ENCODE measurements around the gene RNF126.

DNA sequence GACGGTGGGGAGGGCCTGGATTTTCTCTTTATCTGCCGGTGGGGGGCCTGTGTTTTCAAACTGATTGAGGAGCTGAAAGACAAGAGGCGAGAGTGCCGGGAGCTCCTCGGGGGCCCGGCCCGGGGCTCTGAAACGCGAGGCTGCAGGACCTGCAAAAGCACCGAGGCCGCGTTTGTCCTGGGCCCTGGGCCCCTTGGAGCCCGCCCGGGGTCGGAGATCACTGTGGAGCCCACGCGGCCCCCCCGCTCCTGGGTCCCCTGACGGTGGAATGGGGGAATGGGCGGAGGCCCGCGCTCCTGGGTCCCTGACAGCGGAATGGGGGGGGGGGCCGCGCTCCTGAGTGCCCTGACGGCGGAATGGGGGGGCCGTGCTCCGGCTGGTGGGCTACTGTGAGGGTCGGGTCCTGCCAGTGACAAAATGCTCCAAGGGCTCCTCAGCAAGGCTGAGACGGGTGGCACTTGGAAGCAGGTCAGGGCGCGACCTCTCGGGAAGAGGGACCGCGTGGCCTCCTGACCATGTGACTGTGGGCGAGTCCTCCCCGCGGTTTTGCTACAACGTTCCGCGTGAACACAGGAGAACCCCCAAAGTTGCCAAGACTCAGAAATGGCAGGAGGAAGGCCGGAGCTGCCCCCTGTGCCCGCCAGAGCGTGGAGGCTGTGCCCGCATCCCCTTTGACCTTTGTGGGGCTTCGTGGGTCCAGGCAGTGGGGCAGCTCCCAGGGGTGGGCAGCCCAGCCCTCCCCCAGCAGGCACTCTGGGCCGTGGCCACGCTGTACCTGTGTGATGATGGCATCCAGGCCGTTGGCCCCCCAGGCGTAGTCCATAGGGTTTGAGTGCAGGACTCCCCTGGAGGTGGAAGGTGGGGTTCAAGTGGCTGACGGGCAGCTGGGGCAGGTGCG is 13.9 kb downstream of the RNF126 start:
- TF ChIP-seq, protein P1, sequence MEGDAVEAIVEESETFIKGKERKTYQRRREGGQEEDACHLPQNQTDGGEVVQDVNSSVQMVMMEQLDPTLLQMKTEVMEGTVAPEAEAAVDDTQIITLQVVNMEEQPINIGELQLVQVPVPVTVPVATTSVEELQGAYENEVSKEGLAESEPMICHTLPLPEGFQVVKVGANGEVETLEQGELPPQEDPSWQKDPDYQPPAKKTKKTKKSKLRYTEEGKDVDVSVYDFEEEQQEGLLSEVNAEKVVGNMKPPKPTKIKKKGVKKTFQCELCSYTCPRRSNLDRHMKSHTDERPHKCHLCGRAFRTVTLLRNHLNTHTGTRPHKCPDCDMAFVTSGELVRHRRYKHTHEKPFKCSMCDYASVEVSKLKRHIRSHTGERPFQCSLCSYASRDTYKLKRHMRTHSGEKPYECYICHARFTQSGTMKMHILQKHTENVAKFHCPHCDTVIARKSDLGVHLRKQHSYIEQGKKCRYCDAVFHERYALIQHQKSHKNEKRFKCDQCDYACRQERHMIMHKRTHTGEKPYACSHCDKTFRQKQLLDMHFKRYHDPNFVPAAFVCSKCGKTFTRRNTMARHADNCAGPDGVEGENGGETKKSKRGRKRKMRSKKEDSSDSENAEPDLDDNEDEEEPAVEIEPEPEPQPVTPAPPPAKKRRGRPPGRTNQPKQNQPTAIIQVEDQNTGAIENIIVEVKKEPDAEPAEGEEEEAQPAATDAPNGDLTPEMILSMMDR (IDR thresholded peaks at IDR 0.05; ENCODE audit: insufficient read depth, low read depth, low read length) = no peak
- TF ChIP-seq EZH2 (IDR thresholded peaks at IDR 0.05; ENCODE audit: insufficient read depth, low read length) = no peak

All from astrocyte (in vitro differentiated cells and primary cell).